K562 (cell line): ENCODE data around the gene C1QTNF2. TPM values are rescaled to one million over a fixed set of nuclear protein-coding genes. Genes with fewer than 3 reads are reported as not detected.
A peak's percentile ranks its signal among the peaks of the same experiment; 100 is the strongest.

Experiments used
- ATAC-seq: fragments of 200-7000 bp; cut with Tn5 transposase; 3 replicates; pipeline ENCODE4 v1.9.1; 2020; ENCODE audit warnings: moderate library complexity
- BruUV-seq: library from RNA; stranded (reverse); fragments of 400-500 nt; replicated peaks from 2 replicates; lab custom pipeline; 2021; lab: Mats Ljungman, UMichigan
- CTCF ChIA-PET: fragments of 300-600 bp; formaldehyde crosslinking; extraction: SDS; loops from one replicate; lab custom pipeline; 2021; ENCODE audit warnings: low intra/inter-chr PET ratio; lab: Yijun Ruan, JAX
- POLR2A ChIA-PET: fragments of 300-600, 350-650 bp; sonication (Branson Sonifier 250); formaldehyde crosslinking; extraction: SDS; loops from one replicate; lab custom pipeline; 2021; ENCODE audit warnings: antibody characterized with exemption, inconsistent platforms; lab: Yijun Ruan, JAX
- DNase-seq, 4 experiments: peaks; one replicate each; pipeline versions ENCODE4 v3.0.0 to v3.0.0-alpha.2; 2011 to 2018; ENCODE audit warnings: low spot score in 3 of 4, mixed read lengths in 3 of 4; ENCODE audit errors: extremely low read depth in 1 of 4
- FAIRE-seq: peaks from 2 replicates; lab custom pipeline; 2011; peaks lifted over from hg19 to GRCh38; lab: Jason Lieb, UNC
- H2AFZ ChIP-seq: 2 replicates; pipeline ENCODE4 v1.6.0; 2011; ENCODE audit warnings: low read depth, low read length, control low read depth, inconsistent platforms
- H3K27ac ChIP-seq: fragments of 200-600 bp; 3 replicates; pipeline ENCODE4 v1.8.0; 2011; ENCODE audit warnings: low read depth, mild to moderate bottlenecking, control low read depth, inconsistent platforms, low read length, moderate library complexity, mixed read lengths; ENCODE audit errors: extremely low read depth
- H3K27me3 ChIP-seq, 2 experiments: fragments of 300-600 bp in 1 of 2; 2 replicates in 1 of 2; 3 replicates in 1 of 2; pipeline versions ENCODE4 v1.6.0 to v1.8.0; 2011; ENCODE audit warnings: inconsistent platforms in 2 of 2, low read length in 2 of 2, mild to moderate bottlenecking in 1 of 2, mixed read lengths in 1 of 2, moderate library complexity in 1 of 2; ENCODE audit not compliant: control insufficient read depth in 2 of 2, insufficient read depth in 2 of 2
- H3K36me3 ChIP-seq: fragments of 300-600 bp; 3 replicates; pipeline ENCODE4 v1.8.0; 2011; ENCODE audit warnings: mild to moderate bottlenecking, low read length, inconsistent platforms; ENCODE audit not compliant: control insufficient read depth, insufficient read depth
- H3K4me1 ChIP-seq, 2 experiments: fragments of 200-600 bp in 1 of 2; replicated peaks in 1 of 2; 2 replicates in 1 of 2; 3 replicates in 1 of 2; pipeline versions ENCODE4 v1.5.1 to v1.8.0; 2011; ENCODE audit warnings: inconsistent platforms in 2 of 2, low read length in 2 of 2, mild to moderate bottlenecking in 1 of 2, mixed read lengths in 1 of 2, moderate library complexity in 1 of 2; ENCODE audit not compliant: control insufficient read depth in 2 of 2, insufficient read depth in 2 of 2
- H3K4me2 ChIP-seq: 2 replicates; pipeline ENCODE4 v1.6.1; 2011; ENCODE audit warnings: low read length, control low read depth, inconsistent platforms, mixed read lengths; ENCODE audit not compliant: insufficient read depth
- H3K4me3 ChIP-seq: fragments of 200-600 bp; sonication (generic), shearing (Covaris generic); 2 replicates; pipeline ENCODE4 v1.5.1; 2016; ENCODE audit warnings: control low read depth, inconsistent platforms
- H3K79me2 ChIP-seq: fragments of 200-600 bp; 3 replicates; pipeline ENCODE4 v1.8.0; 2011; ENCODE audit warnings: low read length, inconsistent platforms; ENCODE audit not compliant: control insufficient read depth, insufficient read depth
- H3K9ac ChIP-seq, 2 experiments: 2 replicates each; pipeline versions ENCODE4 v1.6.0 to v1.6.1; 2011; ENCODE audit warnings: low read depth in 2 of 2, low read length in 2 of 2, control low read depth in 1 of 2, inconsistent platforms in 1 of 2, mild to moderate bottlenecking in 1 of 2, mixed read lengths in 1 of 2; ENCODE audit not compliant: insufficient read depth in 1 of 2
- H3K9me1 ChIP-seq: one replicate; pipeline ENCODE4 v1.6.0; 2011; ENCODE audit warnings: inconsistent platforms, mild to moderate bottlenecking, low read length, moderate library complexity; ENCODE audit not compliant: control insufficient read depth, insufficient read depth
- H3K9me3 ChIP-seq: replicated peaks from 2 replicates; pipeline ENCODE4 v1.5.1; 2011; ENCODE audit warnings: low read depth, low read length, inconsistent platforms; ENCODE audit not compliant: control insufficient read depth, insufficient read depth
- H4K20me1 ChIP-seq: replicated peaks from 2 replicates; pipeline ENCODE4 v1.6.1; 2011; ENCODE audit warnings: low read length, inconsistent platforms, mixed read lengths; ENCODE audit not compliant: control insufficient read depth, insufficient read depth
- CBX2 ChIP-seq: fragments of 200-600 bp; sonication (generic); IDR thresholded peaks from one replicate; pipeline ENCODE4 v1.6.1; 2012; ENCODE audit warnings: mild to moderate bottlenecking, low read length, inconsistent platforms; ENCODE audit not compliant: insufficient read depth, poor library complexity, severe bottlenecking
- CEBPG ChIP-seq, 3 experiments: fragments of 200-800 bp in 1 of 3; sonication (Bioruptor generic) in 1 of 3; sonication (generic) in 1 of 3; formaldehyde crosslinking in 1 of 3; IDR thresholded peaks in 2 of 3; conservative IDR thresholded peaks in 1 of 3; 2 replicates each; pipeline versions ENCODE4 v1.6.1 to v1.8.0; 2016 to 2022; ENCODE audit warnings: missing compliant biosample characterization in 2 of 3, missing genetic modification characterization in 2 of 3, mild to moderate bottlenecking in 1 of 3, missing genetic modification reagents in 1 of 3
- MEF2A ChIP-seq: IDR thresholded peaks from 2 replicates; pipeline ENCODE4 v1.6.1; 2011; ENCODE audit warnings: low read depth, mild to moderate bottlenecking, low read length, moderate library complexity; ENCODE audit not compliant: control insufficient read depth
- MTF1 ChIP-seq: fragments of 250-450 bp; sonication (Bioruptor Pico); IDR thresholded peaks from 2 replicates; pipeline ENCODE4 v1.9.0; 2021; ENCODE audit warnings: moderate library complexity, mild to moderate bottlenecking, inconsistent platforms, borderline replicate concordance
- PML ChIP-seq: IDR thresholded peaks from 2 replicates; pipeline ENCODE4 v1.6.1; 2012; ENCODE audit warnings: low read length, inconsistent platforms
- RERE ChIP-seq: sonication (generic); formaldehyde crosslinking; IDR thresholded peaks from 2 replicates; pipeline ENCODE4 v1.8.0; 2023; ENCODE audit warnings: missing genetic modification reagents, mild to moderate bottlenecking, borderline replicate concordance
- THRB ChIP-seq: fragments of 450-650 bp; formaldehyde crosslinking; conservative IDR thresholded peaks from 2 replicates; pipeline ENCODE4 v1.4.0; 2022; ENCODE audit warnings: mild to moderate bottlenecking, missing genetic modification characterization
- ZSCAN29 ChIP-seq: fragments of 450-650 bp; IDR thresholded peaks from 2 replicates; pipeline ENCODE4 v1.6.1; 2017
- WGBS: fragments of 100-300 bp; shearing (Covaris generic); methylation state at CpG from one replicate; pipeline ENCODE4 v1.1.6; 2016; ENCODE audit warnings: low coverage, mixed read lengths; ENCODE audit not compliant: insufficient coverage; ENCODE audit errors: missing lambda C conversion rate; 5-methylcytosine and 5-hydroxymethylcytosine counted together
- in situ Hi-C: fragments of 300-500 bp; cut with MboI; formaldehyde crosslinking; loops from 4 replicates; pipeline ENCODE4 v1.15.0; 2018; ENCODE audit warnings: inconsistent platforms, mixed read lengths
- intact Hi-C: fragments of 100-400 bp; cut with micrococcal nuclease; formaldehyde crosslinking; loops from 2 replicates; pipeline ENCODE4 v1.14.2; 2022
- polyA plus RNA-seq, 8 experiments: library from polyadenylated mRNA; depleted of rRNA in 4 of 8; stranded (reverse) in 5 of 8; unstranded in 3 of 8; fragments of >200 nt; fragmentation: Nextera tagmentation in 2 of 8; fragmentation: Illumina TruSeq in 1 of 8; extraction: Ambion mirVana in 2 of 8; extraction: Trizol in 1 of 8; gene quantifications; 2 replicates each; pipeline versions ENCODE4 v1.2.1 to v1.2.3, GENCODE V29; 2011 to 2014; ENCODE audit warnings: inconsistent platforms in 1 of 8, missing spikeins in 1 of 8
- total RNA-seq, 7 experiments: library from RNA; depleted of rRNA in 6 of 7; stranded (reverse); fragments of >200 nt in 6 of 7; fragmentation: Illumina TruSeq in 2 of 7; extraction: Trizol in 2 of 7; gene quantifications; 2 replicates each; pipeline versions ENCODE4 v1.2.1 to v1.2.3, GENCODE V29; 2011 to 2021; ENCODE audit warnings: low replicate concordance in 1 of 7

Gene C1QTNF2
- total and polyA plus RNA-seq, 9 of the 15 experiments (the other 6 are each of a cell fraction or from before 2014, with no cell fraction given): not detected

GRCh38 chr5:160333721-160334120 is 36.7 kb downstream of the C1QTNF2 start:
- ChIA-PET POLR2A (interaction anchor here (0.6 to 0.7 kb wide), 3 partner anchors 27 to 264 kb away, joined by 3 to 4 read pairs (median 4); no protein-coding TSS in a partner anchor), CTCF (interaction anchor here (0.7 kb wide), 1 partner anchor 65 kb away, joined by 3 read pairs; no protein-coding TSS in a partner anchor)
- Histone ChIP-seq H3K9me1 (peaks cover 2% of the 10 kb centered on the region), H4K20me1 (0 out of 2 replicates have a peak, but pooled peaks cover 3% of the 10 kb centered on the region), H3K9me3 (no peaks in the 10 kb centered on the region), H2AFZ (no peak overlapping the region), H3K9ac (no peak overlapping the region), H3K36me3 (no peaks in the 10 kb centered on the region), H3K4me1 (no peaks in the 10 kb centered on the region), H3K27ac (no peak overlapping the region), H3K79me2 (no peaks in the 10 kb centered on the region), H3K4me2 (no peak overlapping the region), H3K27me3 (peaks cover 21 to 42% of the 10 kb centered on the region in 2 experiments; a peak in 4 of 5 replicates), H3K4me3 (no peak overlapping the region)
- WGBS: 0% methylated on average over 3 of the region's 3 CpGs
- in situ Hi-C loops (no loop called here), intact Hi-C loops (no loop called here)
- ATAC-seq: no peak
- no TSS peak for BruUV-seq
- DNase-seq: no peak
- FAIRE-seq: no peak
- TF ChIP-seq CEBPG (CRISPR knock-in tag; IDR thresholded peaks at IDR 0.05): no peak
- TF ChIP-seq CEBPG (tag; conservative IDR thresholded peaks at IDR 0.05 in 1 of 2, IDR thresholded peaks at IDR 0.05 in 1 of 2): peak in 1 of 2 experiments; percentile 38; a peak in 1 of 4 replicates
- no peak for TF ChIP-seq MEF2A

GRCh38 chr5:160330212-160330611 is 40.2 kb downstream of the C1QTNF2 start:
- WGBS: 5% methylated on average over 4 of the region's 4 CpGs
- H3K36me3 ChIP-seq: no peaks in the 10 kb centered on the region
- no peak overlapping the region for H3K9ac ChIP-seq
- H3K79me2 ChIP-seq: no peaks in the 10 kb centered on the region
- DNase-seq (no peak), FAIRE-seq (no peak), ATAC-seq (no peak)
- H3K9me1 ChIP-seq: peaks cover 2% of the 10 kb centered on the region
- no peak overlapping the region for H3K27ac ChIP-seq
- no peaks in the 10 kb centered on the region for H3K9me3 ChIP-seq
- 0 out of 2 replicates have a peak, but pooled peaks cover 3% of the 10 kb centered on the region for H4K20me1 ChIP-seq
- peaks cover 31 to 55% of the 10 kb centered on the region in 2 experiments for H3K27me3 ChIP-seq
- H3K4me1 ChIP-seq: no peaks in the 10 kb centered on the region
- BruUV-seq: no TSS peak
- ChIA-PET CTCF (no interaction called here), POLR2A (no interaction called here)
- no peak overlapping the region for H3K4me3 ChIP-seq
- no peak overlapping the region for H2AFZ ChIP-seq
- H3K4me2 ChIP-seq: no peak overlapping the region
- in situ Hi-C loops: no loop called here
- intact Hi-C loops: no loop called here
- TF ChIP-seq THRB (CRISPR knock-in tag): no peak
- no peak for TF ChIP-seq MTF1
- no peak for TF ChIP-seq PML
- no peak for TF ChIP-seq ZSCAN29
- TF ChIP-seq RERE (CRISPR knock-in tag): no peak
- no peak for TF ChIP-seq CBX2
